ENCODE results near the gene PRCD.

GRCh38 chr17:76567634-76568432 lies 28.0 kb downstream of the PRCD start:
- TF ChIP-seq CTCF (IDR thresholded peaks at IDR 0.05), result no peak
- no peak for TF ChIP-seq POLR2A (IDR thresholded peaks at IDR 0.05)
